ENCODE results near the gene PLCL2.
"Not testable (repeated sequence)": the region's sequence is repeated elsewhere in the genome, so short reads cannot be mapped to it uniquely, and the experiment has no call there.

Gene PLCL2

GRCh38 chr3:16979769-16980515, 95.2 kb downstream of the PLCL2 start:
- not testable (repeated sequence) for DNase-seq

- not testable (repeated sequence) for DNase-seq
Observed at GRCh38 chr3:16980526-16980925, 95.8 kb downstream of the PLCL2 start.

- DNase-seq = no peak
Observed at GRCh38 chr3:16982460-16982859, 97.7 kb downstream of the PLCL2 start.

- DNase-seq = no peak
Observed at GRCh38 chr3:16985608-16986007, 100.9 kb downstream of the PLCL2 start.

GRCh38 chr3:16987141-16987540, 102.4 kb downstream of the PLCL2 start:
- no peak for DNase-seq

- no peak for DNase-seq
Observed at GRCh38 chr3:16990163-16990562, 105.4 kb downstream of the PLCL2 start.

- no peak for DNase-seq
Observed at GRCh38 chr3:16992198-16992597, 107.4 kb downstream of the PLCL2 start.

GRCh38 chr3:16993227-16993626, 108.5 kb downstream of the PLCL2 start:
- no peak for DNase-seq

- no peak for DNase-seq
Observed at GRCh38 chr3:16994854-16995525, 110.2 kb downstream of the PLCL2 start.

GRCh38 chr3:16995601-16996000, 110.8 kb downstream of the PLCL2 start:
- DNase-seq = no peak

GRCh38 chr3:16998236-16998923, 113.6 kb downstream of the PLCL2 start:
- DNase-seq = no peak

GRCh38 chr3:16999161-16999560, 114.4 kb downstream of the PLCL2 start:
- DNase-seq = no peak

- DNase-seq = no peak
Observed at GRCh38 chr3:16999871-17000270, 115.1 kb downstream of the PLCL2 start.

GRCh38 chr3:17003457-17003856, 118.7 kb downstream of the PLCL2 start:
- DNase-seq = no peak

GRCh38 chr3:17006132-17006852, 121.5 kb downstream of the PLCL2 start:
- peak; percentile 30 to 37 for DNase-seq

GRCh38 chr3:17007284-17007683, 122.5 kb downstream of the PLCL2 start:
- DNase-seq = no peak

- no peak for DNase-seq
Observed at GRCh38 chr3:17009826-17010225, 125.1 kb downstream of the PLCL2 start.

- no peak for DNase-seq
Observed at GRCh38 chr3:17011728-17012338, 127.1 kb downstream of the PLCL2 start.

- no peak for DNase-seq
Observed at GRCh38 chr3:17013050-17013449, 128.3 kb downstream of the PLCL2 start.

GRCh38 chr3:17013571-17013970, 128.8 kb downstream of the PLCL2 start:
- no peak for DNase-seq

GRCh38 chr3:17014284-17014683, 129.5 kb downstream of the PLCL2 start:
- DNase-seq = no peak

GRCh38 chr3:17014709-17015108, 130.0 kb downstream of the PLCL2 start:
- no peak for DNase-seq

GRCh38 chr3:17021614-17022013, 136.9 kb downstream of the PLCL2 start:
- no peak for DNase-seq
